Stimulated activated CD8-positive, alpha-beta memory T cell treated with anti-CD3 and anti-CD28 coated beads, Interleukin-15, amount 100 ng/mL, for 4 hours (primary cell): ENCODE data around the gene TUFT1.
"Not testable (repeated sequence)": the region's sequence is repeated elsewhere in the genome, so short reads cannot be mapped to it uniquely, and the experiment has no call there.

Experiments used
- DNase-seq, 2 donors: peaks; one replicate each; pipeline ENCODE4 v3.0.0-alpha.2; 2020; ENCODE audit warnings: low read depth in 2 of 2

The TUFT1 gene

GRCh38 chr1:151512326-151512725 is 27.8 kb upstream of the TUFT1 start:
- no peak for DNase-seq

- no peak for DNase-seq
Measured at GRCh38 chr1:151512801-151513625, 27.1 kb upstream of the TUFT1 start.

GRCh38 chr1:151513626-151514121 is 26.4 kb upstream of the TUFT1 start:
- no peak for DNase-seq

- no peak for DNase-seq
Measured at GRCh38 chr1:151514366-151514765, 25.7 kb upstream of the TUFT1 start.

- no peak for DNase-seq
Measured at GRCh38 chr1:151515265-151515664, 24.8 kb upstream of the TUFT1 start.

- DNase-seq, result no peak
Measured at GRCh38 chr1:151516031-151516511, 24.0 kb upstream of the TUFT1 start.

- DNase-seq, result no peak
Measured at GRCh38 chr1:151518431-151518830, 21.7 kb upstream of the TUFT1 start.

GRCh38 chr1:151518936-151519335 is 21.2 kb upstream of the TUFT1 start:
- DNase-seq, result no peak

GRCh38 chr1:151519667-151520066 is 20.4 kb upstream of the TUFT1 start:
- DNase-seq, result no peak

GRCh38 chr1:151520359-151520758 is 19.8 kb upstream of the TUFT1 start:
- DNase-seq, result no peak

GRCh38 chr1:151522427-151522826 is 17.7 kb upstream of the TUFT1 start:
- not testable (repeated sequence) for DNase-seq

- no peak for DNase-seq
Measured at GRCh38 chr1:151523326-151523725, 16.8 kb upstream of the TUFT1 start.

- no peak for DNase-seq
Measured at GRCh38 chr1:151524736-151525135, 15.4 kb upstream of the TUFT1 start.

GRCh38 chr1:151526735-151527525 is 13.2 kb upstream of the TUFT1 start:
- no peak for DNase-seq

GRCh38 chr1:151529211-151529702 is 10.9 kb upstream of the TUFT1 start:
- no peak for DNase-seq

GRCh38 chr1:151529781-151530180 is 10.3 kb upstream of the TUFT1 start:
- DNase-seq, result no peak

GRCh38 chr1:151530461-151530860 is 9.6 kb upstream of the TUFT1 start:
- no peak for DNase-seq

- no peak for DNase-seq
Measured at GRCh38 chr1:151533870-151534269, 6.2 kb upstream of the TUFT1 start.

GRCh38 chr1:151534662-151535278 is 5.3 kb upstream of the TUFT1 start:
- peak; percentile 38 to 61 for DNase-seq

- no peak for DNase-seq
Measured at GRCh38 chr1:151535326-151536271, 4.5 kb upstream of the TUFT1 start.

- DNase-seq, result no peak
Measured at GRCh38 chr1:151536499-151536898, 3.6 kb upstream of the TUFT1 start.
